HG03442 (cell line): ENCODE results near the gene OSBPL6.
"Not testable (repeated sequence)": the region's sequence is repeated elsewhere in the genome, so short reads cannot be mapped to it uniquely, and the experiment has no call there.

ENCODE experiments used
- ATAC-seq: cut with Tn5 transposase; IDR thresholded peaks from one replicate; pipeline ENCODE4 v1.9.1; 2021; ENCODE audit warnings: mild to moderate bottlenecking, moderate library complexity; ENCODE audit not compliant: unreplicated experiment

Gene OSBPL6

GRCh38 chr2:178193823-178194599 lies at the start of gene OSBPL6:
OSBPL6 (plus strand) TSS chr2:178194512; CDS start chr2:178306185, 111,673 bp downstream.
- peak; percentile 86 for ATAC-seq

- ATAC-seq = no peak
These were observed 42.3 kb upstream of the OSBPL6 start for GRCh38 chr2:178152033-178152432.

- no peak for ATAC-seq
These were observed 41.8 kb upstream of the OSBPL6 start for GRCh38 chr2:178152542-178152941.

GRCh38 chr2:178152977-178153376 lies 41.3 kb upstream of the OSBPL6 start:
- ATAC-seq = no peak

- ATAC-seq = not testable (repeated sequence)
These were observed 40.4 kb upstream of the OSBPL6 start for GRCh38 chr2:178153878-178154277.

GRCh38 chr2:178155524-178155923 lies 38.8 kb upstream of the OSBPL6 start:
- no peak for ATAC-seq

- no peak for ATAC-seq
These were observed 36.7 kb upstream of the OSBPL6 start for GRCh38 chr2:178157574-178157973.

- ATAC-seq = no peak
These were observed 34.3 kb upstream of the OSBPL6 start for GRCh38 chr2:178159966-178160365.

- no peak for ATAC-seq
These were observed 33.7 kb upstream of the OSBPL6 start for GRCh38 chr2:178160601-178161000.

GRCh38 chr2:178163395-178163794 lies 30.9 kb upstream of the OSBPL6 start:
- peak; percentile 45 for ATAC-seq

GRCh38 chr2:178163911-178164310 lies 30.4 kb upstream of the OSBPL6 start:
- no peak for ATAC-seq

- no peak for ATAC-seq
These were observed 20.7 kb upstream of the OSBPL6 start for GRCh38 chr2:178173657-178174056.

- no peak for ATAC-seq
These were observed 17.1 kb upstream of the OSBPL6 start for GRCh38 chr2:178177066-178177679.

- ATAC-seq = not testable (repeated sequence)
These were observed 13.7 kb upstream of the OSBPL6 start for GRCh38 chr2:178180648-178181047.

GRCh38 chr2:178187861-178188260 lies 6.5 kb upstream of the OSBPL6 start:
- ATAC-seq = no peak

- ATAC-seq = no peak
These were observed 5.8 kb upstream of the OSBPL6 start for GRCh38 chr2:178188466-178188865.

GRCh38 chr2:178191004-178191508 lies 3.3 kb upstream of the OSBPL6 start:
- ATAC-seq = peak; percentile 27

GRCh38 chr2:178191511-178191910 lies 2.8 kb upstream of the OSBPL6 start:
- no peak for ATAC-seq

- ATAC-seq = no peak
These were observed 853 bp upstream of the OSBPL6 start for GRCh38 chr2:178193496-178193822.

GRCh38 chr2:178194600-178195389 lies 483 bp downstream of the OSBPL6 start:
- peak; percentile 7 for ATAC-seq

GRCh38 chr2:178195390-178196166 lies 1.3 kb downstream of the OSBPL6 start:
- ATAC-seq = no peak
